HepG2 (cell line): ENCODE measurements around the gene TOR4A.

Source experiments
- CENPX ChIP-seq: sonication (generic); formaldehyde crosslinking; IDR thresholded peaks from 2 replicates; pipeline ENCODE4 v1.9.0; 2021; ENCODE audit warnings: mild to moderate bottlenecking, missing genetic modification reagents, moderate library complexity
- FOSL1 ChIP-seq: sonication (generic); formaldehyde crosslinking; IDR thresholded peaks from 2 replicates; pipeline ENCODE4 v1.9.0; 2021; ENCODE audit warnings: missing genetic modification reagents, borderline replicate concordance
- KAT8 ChIP-seq: IDR thresholded peaks from 2 replicates; pipeline ENCODE4 v1.6.1; 2016; ENCODE audit warnings: missing genetic modification reagents, missing compliant biosample characterization
- MAF1 ChIP-seq: sonication (generic); formaldehyde crosslinking; IDR thresholded peaks from 2 replicates; pipeline ENCODE4 v1.5.0; 2020; ENCODE audit warnings: missing genetic modification reagents, borderline replicate concordance
- PATZ1 ChIP-seq: sonication (generic); formaldehyde crosslinking; IDR thresholded peaks from 2 replicates; pipeline ENCODE4 v1.4.0; 2020; ENCODE audit warnings: missing genetic modification reagents
- SUZ12 ChIP-seq: fragments of 150-350 bp; IDR thresholded peaks from 2 replicates; pipeline ENCODE4 v1.6.1; 2014; ENCODE audit warnings: low read depth, low read length
- ZSCAN29 ChIP-seq: sonication (generic); formaldehyde crosslinking; conservative IDR thresholded peaks from 2 replicates; pipeline ENCODE4 v1.4.0; 2020; ENCODE audit warnings: mild to moderate bottlenecking, missing genetic modification reagents
- TF ChIP-seq, protein P1 (sequence below): sonication (generic); formaldehyde crosslinking; IDR thresholded peaks from 2 replicates; pipeline ENCODE4 v1.5.0; 2020; ENCODE audit warnings: mild to moderate bottlenecking, missing genetic modification reagents, moderate library complexity

DNA sequence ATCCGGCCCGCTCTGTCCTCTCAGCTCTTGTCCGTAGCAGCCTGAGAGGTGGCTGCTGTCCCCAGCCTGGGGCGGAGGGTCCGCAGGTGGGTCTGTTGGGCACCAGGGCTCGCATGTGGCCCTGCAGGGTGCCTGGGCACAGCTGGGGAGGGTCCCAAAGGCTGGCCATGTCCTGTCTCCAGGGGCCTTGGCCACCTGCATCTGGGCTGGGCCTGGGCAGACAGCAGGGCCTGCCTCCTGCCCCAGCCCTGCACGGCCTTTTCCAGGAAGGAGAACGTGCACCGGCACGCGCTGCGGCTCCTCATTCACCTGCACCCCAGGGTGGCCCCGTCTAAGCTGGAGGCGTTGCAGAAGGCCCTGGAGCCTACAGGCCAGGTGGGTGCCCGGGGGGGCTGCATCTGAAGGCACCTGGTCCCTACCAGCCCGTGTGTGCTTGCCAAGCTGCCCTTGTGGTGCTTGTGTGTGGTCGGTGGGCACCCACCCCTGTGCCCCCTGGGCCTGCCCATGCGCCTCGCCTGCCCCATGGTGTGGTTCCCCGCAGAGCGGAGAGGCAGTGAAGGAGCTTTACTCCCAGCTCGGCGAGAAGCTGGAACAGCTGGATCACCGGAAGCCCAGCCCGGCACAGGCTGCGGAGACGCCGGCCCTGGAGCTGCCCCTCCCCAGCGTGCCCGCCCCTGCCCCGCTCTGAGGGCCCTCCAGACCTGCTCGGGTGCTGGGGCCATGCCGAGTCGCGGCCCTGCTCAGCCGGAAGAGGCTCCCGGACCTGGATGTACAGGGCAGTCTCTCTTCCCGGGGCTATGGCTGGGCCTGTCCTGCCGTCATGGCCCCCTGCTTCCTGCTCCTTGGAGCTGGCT lies 5.1 kb upstream of the TOR4A start:
- TF ChIP-seq PATZ1 (CRISPR knock-in tag) (no peak), ZSCAN29 (CRISPR knock-in tag) (no peak), CENPX (CRISPR knock-in tag) (no peak), MAF1 (CRISPR knock-in tag) (no peak), KAT8 (CRISPR knock-in tag) (no peak), FOSL1 (CRISPR knock-in tag) (no peak), SUZ12 (no peak)
- TF ChIP-seq, protein P1, sequence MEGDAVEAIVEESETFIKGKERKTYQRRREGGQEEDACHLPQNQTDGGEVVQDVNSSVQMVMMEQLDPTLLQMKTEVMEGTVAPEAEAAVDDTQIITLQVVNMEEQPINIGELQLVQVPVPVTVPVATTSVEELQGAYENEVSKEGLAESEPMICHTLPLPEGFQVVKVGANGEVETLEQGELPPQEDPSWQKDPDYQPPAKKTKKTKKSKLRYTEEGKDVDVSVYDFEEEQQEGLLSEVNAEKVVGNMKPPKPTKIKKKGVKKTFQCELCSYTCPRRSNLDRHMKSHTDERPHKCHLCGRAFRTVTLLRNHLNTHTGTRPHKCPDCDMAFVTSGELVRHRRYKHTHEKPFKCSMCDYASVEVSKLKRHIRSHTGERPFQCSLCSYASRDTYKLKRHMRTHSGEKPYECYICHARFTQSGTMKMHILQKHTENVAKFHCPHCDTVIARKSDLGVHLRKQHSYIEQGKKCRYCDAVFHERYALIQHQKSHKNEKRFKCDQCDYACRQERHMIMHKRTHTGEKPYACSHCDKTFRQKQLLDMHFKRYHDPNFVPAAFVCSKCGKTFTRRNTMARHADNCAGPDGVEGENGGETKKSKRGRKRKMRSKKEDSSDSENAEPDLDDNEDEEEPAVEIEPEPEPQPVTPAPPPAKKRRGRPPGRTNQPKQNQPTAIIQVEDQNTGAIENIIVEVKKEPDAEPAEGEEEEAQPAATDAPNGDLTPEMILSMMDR (CRISPR knock-in tag): no peak
